Liver (tissue), 9 donors: ENCODE results near the gene CCNDBP1. TPM values are rescaled to one million over a fixed set of nuclear protein-coding genes. Genes with fewer than 3 reads are reported as not detected.
A peak's percentile ranks its signal among the peaks of the same experiment; 100 is the strongest.

Experiments used
- DNase-seq: peaks from one replicate; pipeline ENCODE4 v3.0.0-alpha.2; 2017; ENCODE audit warnings: low spot score
- H3K27ac ChIP-seq, 2 donors: one replicate each; pipeline ENCODE4 v1.7.0; 2013; ENCODE audit warnings: inconsistent platforms in 2 of 2, low read length in 2 of 2, control low read depth in 1 of 2, low read depth in 1 of 2, mild to moderate bottlenecking in 1 of 2
- H3K27me3 ChIP-seq, 4 donors: one replicate each; pipeline versions ENCODE4 v1.6.1 to v1.7.0; 2013; ENCODE audit warnings: low read length in 3 of 4, inconsistent platforms in 1 of 4, mild to moderate bottlenecking in 1 of 4, moderate library complexity in 1 of 4; ENCODE audit not compliant: control insufficient read depth in 4 of 4, insufficient read depth in 4 of 4
- H3K36me3 ChIP-seq, 4 donors: one replicate each; pipeline versions ENCODE4 v1.6.1 to v1.7.0; 2013; ENCODE audit warnings: low read length in 3 of 4, mild to moderate bottlenecking in 3 of 4, low read depth in 1 of 4, moderate library complexity in 1 of 4; ENCODE audit not compliant: control insufficient read depth in 4 of 4, insufficient read depth in 3 of 4
- H3K4me1 ChIP-seq, 4 donors: one replicate each; pipeline versions ENCODE4 v1.6.1 to v1.7.0; 2013; ENCODE audit warnings: low read length in 3 of 4, mild to moderate bottlenecking in 3 of 4, moderate library complexity in 1 of 4; ENCODE audit not compliant: control insufficient read depth in 4 of 4, insufficient read depth in 4 of 4
- H3K4me3 ChIP-seq, 3 donors: one replicate each; pipeline versions ENCODE4 v1.6.1 to v1.7.0; 2013; ENCODE audit warnings: low read length in 3 of 3, control low read depth in 1 of 3, low read depth in 1 of 3, mild to moderate bottlenecking in 1 of 3
- H3K9ac ChIP-seq, 2 donors: one replicate each; pipeline ENCODE4 v1.7.0; 2013; ENCODE audit warnings: low read length in 2 of 2, mild to moderate bottlenecking in 2 of 2, moderate library complexity in 2 of 2, control low read depth in 1 of 2, low read depth in 1 of 2
- H3K9me3 ChIP-seq, 4 donors: one replicate each; pipeline versions ENCODE4 v1.6.1 to v1.7.0; 2013; ENCODE audit warnings: low read length in 3 of 4; ENCODE audit not compliant: control insufficient read depth in 4 of 4
- ATF3 ChIP-seq: IDR thresholded peaks from 2 replicates; pipeline ENCODE4 v1.6.1; 2016; ENCODE audit warnings: antibody characterized with exemption
- CTCF ChIP-seq: fragments of 150-350 bp; IDR thresholded peaks from 2 replicates; pipeline ENCODE4 v1.5.1; 2017; ENCODE audit warnings: improper control_type of control experiment, low read depth, low read length; ENCODE audit not compliant: missing input control
- EGR1 ChIP-seq, 2 donors: IDR thresholded peaks; 2 replicates each; pipeline ENCODE4 v1.6.1; 2016 to 2018; ENCODE audit warnings: antibody characterized with exemption in 2 of 2, low read depth in 2 of 2
- FOXA1 ChIP-seq: IDR thresholded peaks from 2 replicates; pipeline ENCODE4 v1.6.1; 2016; ENCODE audit warnings: antibody characterized with exemption
- FOXA2 ChIP-seq: IDR thresholded peaks from 2 replicates; pipeline ENCODE4 v1.6.1; 2016; ENCODE audit warnings: antibody characterized with exemption
- GABPA ChIP-seq, 2 donors: IDR thresholded peaks in 1 of 2; conservative IDR thresholded peaks in 1 of 2; 2 replicates each; pipeline ENCODE4 v1.6.1; 2016; ENCODE audit warnings: antibody characterized with exemption in 2 of 2, mild to moderate bottlenecking in 1 of 2, moderate library complexity in 1 of 2
- HNF4A ChIP-seq, 2 donors: conservative IDR thresholded peaks; 2 replicates each; pipeline ENCODE4 v1.6.1; 2016; ENCODE audit warnings: antibody characterized with exemption in 2 of 2, mild to moderate bottlenecking in 2 of 2
- HNF4G ChIP-seq: IDR thresholded peaks from 2 replicates; pipeline ENCODE4 v1.6.1; 2016; ENCODE audit warnings: antibody characterized with exemption
- JUND ChIP-seq, 2 donors: IDR thresholded peaks; 2 replicates each; pipeline ENCODE4 v1.6.1; 2016; ENCODE audit warnings: antibody characterized with exemption in 2 of 2
- MAX ChIP-seq: IDR thresholded peaks from 2 replicates; pipeline ENCODE4 v1.6.1; 2016; ENCODE audit warnings: antibody characterized with exemption
- NR2F2 ChIP-seq: IDR thresholded peaks from 2 replicates; pipeline ENCODE4 v1.6.1; 2016; ENCODE audit warnings: antibody characterized with exemption
- RAD21 ChIP-seq, 2 donors: IDR thresholded peaks; 2 replicates each; pipeline ENCODE4 v1.6.1; 2016; ENCODE audit warnings: antibody characterized with exemption in 2 of 2, mild to moderate bottlenecking in 2 of 2
- REST ChIP-seq: IDR thresholded peaks from 2 replicates; pipeline ENCODE4 v1.6.1; 2016; ENCODE audit warnings: antibody characterized with exemption, mild to moderate bottlenecking
- RXRA ChIP-seq, 2 donors: IDR thresholded peaks; 2 replicates each; pipeline ENCODE4 v1.6.1; 2017 to 2018; ENCODE audit warnings: antibody characterized with exemption in 2 of 2, mild to moderate bottlenecking in 1 of 2
- SP1 ChIP-seq: IDR thresholded peaks from 2 replicates; pipeline ENCODE4 v1.6.1; 2018; ENCODE audit warnings: antibody characterized with exemption, mild to moderate bottlenecking
- TAF1 ChIP-seq: conservative IDR thresholded peaks from 2 replicates; pipeline ENCODE4 v1.6.1; 2016; ENCODE audit warnings: antibody characterized with exemption, mild to moderate bottlenecking
- YY1 ChIP-seq: IDR thresholded peaks from 2 replicates; pipeline ENCODE4 v1.6.1; 2016; ENCODE audit warnings: antibody characterized with exemption, mild to moderate bottlenecking
- ZBTB33 ChIP-seq: IDR thresholded peaks from 2 replicates; pipeline ENCODE4 v1.6.1; 2016; ENCODE audit warnings: antibody characterized with exemption
- WGBS: extraction: QIAGEN DNeasy Blood & Tissue Kit; methylation state at CpG from one replicate; pipeline ENCODE4 v1.1.7; 2013; 5-methylcytosine and 5-hydroxymethylcytosine counted together
- polyA plus RNA-seq, 2 donors: library from polyadenylated mRNA; stranded (reverse) in 1 of 2; unstranded in 1 of 2; fragments of 200-250 nt in 1 of 2; fragments of >200 nt in 1 of 2; fragmentation: Nextera tagmentation in 1 of 2; extraction: Ambion mirVana in 1 of 2; gene quantifications; one replicate each; pipeline versions ENCODE4 v1.2.1 to v1.2.3, GENCODE V29; 2013 to 2015
- total RNA-seq, 2 donors: library from RNA; depleted of rRNA; stranded (reverse); fragments of >200 nt; gene quantifications; one replicate each; pipeline ENCODE4 v1.2.3, GENCODE V29; 2014
- donor health status: healthy.
- donor health status: healthy.
- donor health status: healthy.
- donor health status: healthy.
- donor health status: healthy.

CCNDBP1 gene
- total and polyA plus RNA-seq, 4 donors, result 21.4 to 160 (median 26.4) TPM

- peak; percentile 34 for DNase-seq
- TF ChIP-seq TAF1 (no peak), REST (no peak), RXRA (IDR thresholded peaks at IDR 0.05) (no peak), ATF3 (no peak), NR2F2 (no peak), FOXA2 (no peak), HNF4A (conservative IDR thresholded peaks at IDR 0.05) (no peak), JUND (IDR thresholded peaks at IDR 0.05) (no peak), HNF4G (no peak), GABPA (IDR thresholded peaks at IDR 0.05 in 1 of 2, conservative IDR thresholded peaks at IDR 0.05 in 1 of 2) (no peak), YY1 (no peak), ZBTB33 (no peak), SP1 (no peak), CTCF (no peak), RAD21 (IDR thresholded peaks at IDR 0.05) (no peak), FOXA1 (no peak), EGR1 (IDR thresholded peaks at IDR 0.05; ENCODE audit: low read depth in 2 of 2) (no peak), MAX (no peak)
- Histone ChIP-seq H3K4me1 (no peaks in the 10 kb centered on the region), H3K27ac (no peak overlapping the region), H3K36me3 (no peaks in the 10 kb centered on the region), H3K9ac (no peak overlapping the region), H3K9me3 (no peaks in the 10 kb centered on the region), H3K4me3 (no peak overlapping the region), H3K27me3 (peaks cover 0 to 3% (median 0%) of the 10 kb centered on the region in 4 donors)
- WGBS, result 85% methylated on average over 4 of the region's 4 CpGs
Observed at GRCh38 chr15:43211224-43211735, 26.1 kb downstream of the CCNDBP1 start.
